Right lobe of liver (tissue), 4 donors: ENCODE results near the gene KIAA0513.

ENCODE experiments used
- POLR2A ChIP-seq: fragments of 450-650 bp; IDR thresholded peaks from one replicate; pipeline ENCODE4 v1.6.1; 2017; ENCODE audit warnings: antibody characterized with exemption, mild to moderate bottlenecking
- TF ChIP-seq, protein P1 (sequence below), 4 donors: fragments of 200-600 bp in 3 of 4; fragments of 450-650 bp in 1 of 4; IDR thresholded peaks; one replicate each; pipeline versions ENCODE4 v1.5.1 to v1.8.0; 2016 to 2022; ENCODE audit warnings: antibody characterized with exemption in 4 of 4, mild to moderate bottlenecking in 2 of 4
- donor health status: DM: no; HTN: no; CAD: no.
- donor health status: DM: no; HTN: no; CAD: no.
- donor health status: DM: no; HTN: yes; CAD: no.

DNA sequence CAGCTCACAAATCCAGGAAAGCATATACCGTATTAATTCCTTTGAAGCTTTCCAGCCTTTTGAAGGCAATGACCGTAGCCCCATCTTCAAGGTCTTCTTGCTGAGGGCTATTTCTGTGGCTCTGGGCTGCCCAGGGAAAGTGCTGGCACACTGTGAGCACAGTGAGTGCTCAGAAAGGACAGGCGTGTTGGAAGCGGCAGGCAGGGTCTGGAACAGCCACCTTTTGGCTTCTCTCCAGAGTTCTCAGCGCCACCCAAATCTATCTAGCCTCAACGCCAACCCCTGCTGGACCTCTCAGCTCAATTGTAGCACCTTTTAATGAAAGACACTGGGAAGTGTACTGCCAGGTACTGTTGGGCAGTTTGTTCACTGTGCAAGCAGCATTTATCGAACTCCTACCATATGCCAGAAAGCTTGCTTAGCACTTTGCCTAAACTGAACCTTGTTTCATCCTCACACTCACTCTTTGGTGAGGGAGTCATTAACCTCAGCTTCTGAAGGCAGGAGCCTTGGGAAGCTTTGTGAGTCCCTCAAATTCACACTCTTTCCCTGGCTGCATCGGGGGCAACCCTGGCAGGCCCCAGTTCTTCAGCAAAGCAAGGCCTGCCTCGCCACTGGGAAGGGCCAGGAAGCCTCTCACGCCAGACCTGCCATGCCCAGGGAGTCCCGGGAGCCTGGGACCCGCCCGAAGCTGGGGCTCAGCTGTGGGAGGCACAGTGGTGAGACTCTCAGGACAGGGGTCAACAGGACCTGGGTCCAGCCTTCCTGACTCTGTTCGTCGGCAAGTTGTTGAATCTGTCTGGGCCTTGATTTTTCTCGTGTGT is 98.2 kb downstream of the KIAA0513 start:
- TF ChIP-seq, protein P1, sequence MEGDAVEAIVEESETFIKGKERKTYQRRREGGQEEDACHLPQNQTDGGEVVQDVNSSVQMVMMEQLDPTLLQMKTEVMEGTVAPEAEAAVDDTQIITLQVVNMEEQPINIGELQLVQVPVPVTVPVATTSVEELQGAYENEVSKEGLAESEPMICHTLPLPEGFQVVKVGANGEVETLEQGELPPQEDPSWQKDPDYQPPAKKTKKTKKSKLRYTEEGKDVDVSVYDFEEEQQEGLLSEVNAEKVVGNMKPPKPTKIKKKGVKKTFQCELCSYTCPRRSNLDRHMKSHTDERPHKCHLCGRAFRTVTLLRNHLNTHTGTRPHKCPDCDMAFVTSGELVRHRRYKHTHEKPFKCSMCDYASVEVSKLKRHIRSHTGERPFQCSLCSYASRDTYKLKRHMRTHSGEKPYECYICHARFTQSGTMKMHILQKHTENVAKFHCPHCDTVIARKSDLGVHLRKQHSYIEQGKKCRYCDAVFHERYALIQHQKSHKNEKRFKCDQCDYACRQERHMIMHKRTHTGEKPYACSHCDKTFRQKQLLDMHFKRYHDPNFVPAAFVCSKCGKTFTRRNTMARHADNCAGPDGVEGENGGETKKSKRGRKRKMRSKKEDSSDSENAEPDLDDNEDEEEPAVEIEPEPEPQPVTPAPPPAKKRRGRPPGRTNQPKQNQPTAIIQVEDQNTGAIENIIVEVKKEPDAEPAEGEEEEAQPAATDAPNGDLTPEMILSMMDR (IDR thresholded peaks at IDR 0.05) = no peak
- TF ChIP-seq POLR2A = no peak
